ENCODE measurements around the gene BLNK.

- no peak for TF ChIP-seq POLR2A (IDR thresholded peaks at IDR 0.05)
- TF ChIP-seq CTCF (IDR thresholded peaks at IDR 0.05), result peak; percentile 39 to 87 (median 77)
Observed at GRCh38 chr10:96292971-96293920, 21.9 kb upstream of the BLNK start.

All from body of pancreas (tissue), 4 donors.